NCI-H460 (cell line): ENCODE measurements around the gene LAIR2. TPM values are rescaled to one million over a fixed set of nuclear protein-coding genes. Genes with fewer than 3 reads are reported as not detected.

Source experiments
- DNase-seq: peaks from one replicate; pipeline ENCODE4 v3.0.0-alpha.2; 2016; ENCODE audit warnings: low read depth; ENCODE audit errors: extremely low read depth
- small RNA-seq, 2 experiments: library from RNA; depleted of rRNA; stranded (forward); fragments of <200 nt; gene quantifications; one replicate each; pipeline ENCODE3, GENCODE V24; 2014
- total RNA-seq: library from RNA; depleted of rRNA; stranded (reverse); fragments of >200 nt; shearing (Covaris generic); gene quantifications from 2 replicates; pipeline ENCODE4 v1.2.3, GENCODE V29; 2014; rRNA removed

Gene LAIR2
- total RNA-seq, 1 experiment from 2014 or later: not detected

- no peak for DNase-seq
Observed at GRCh38 chr19:54530866-54531265, 28.2 kb downstream of the LAIR2 start.

- no peak for DNase-seq
Observed at GRCh38 chr19:54532528-54532927, 29.9 kb downstream of the LAIR2 start.

GRCh38 chr19:54533476-54533875 is 30.8 kb downstream of the LAIR2 start:
- no peak for DNase-seq

- no peak for DNase-seq
Observed at GRCh38 chr19:54534156-54534555, 31.5 kb downstream of the LAIR2 start.

GRCh38 chr19:54535601-54536000 is 33.0 kb downstream of the LAIR2 start:
- no peak for DNase-seq

GRCh38 chr19:54536956-54537355 is 34.3 kb downstream of the LAIR2 start:
- no peak for DNase-seq

GRCh38 chr19:54541712-54542111 is 39.1 kb downstream of the LAIR2 start:
- DNase-seq: no peak

GRCh38 chr19:54548806-54549205 is 46.2 kb downstream of the LAIR2 start:
- DNase-seq: no peak

- DNase-seq: no peak
Observed at GRCh38 chr19:54549224-54549623, 46.6 kb downstream of the LAIR2 start.

- DNase-seq: no peak
Observed at GRCh38 chr19:54551293-54551692, 48.7 kb downstream of the LAIR2 start.

GRCh38 chr19:54551950-54552912 is 49.6 kb downstream of the LAIR2 start:
- DNase-seq: no peak

- DNase-seq: no peak
Observed at GRCh38 chr19:54552913-54553310, 50.3 kb downstream of the LAIR2 start.

GRCh38 chr19:54554006-54554405 is 51.4 kb downstream of the LAIR2 start:
- no peak for DNase-seq

- DNase-seq: no peak
Observed at GRCh38 chr19:54554896-54555295, 52.3 kb downstream of the LAIR2 start.

GRCh38 chr19:54556194-54556593 is 53.6 kb downstream of the LAIR2 start:
- no peak for DNase-seq

GRCh38 chr19:54558339-54558738 is 55.7 kb downstream of the LAIR2 start:
- DNase-seq: no peak

Small RNA genes lying within 50 kb of the gene (small RNA-seq; reads per million reads assigned to genes)
- gene AC245036.2: 0 reads per million in 2 experiments

Other genes starting within 250 kb of the LAIR2 start
- gene LILRB5, start 245.6 kb upstream of the LAIR2 start, total RNA-seq: not detected in 2 replicates
- not detected in 2 replicates for gene LILRB2, start 221.7 kb upstream of the LAIR2 start, total RNA-seq
- not detected in 2 replicates for gene LILRA5, start 189.7 kb upstream of the LAIR2 start, total RNA-seq
- not detected in 2 replicates for gene LILRA4, start 163.7 kb upstream of the LAIR2 start, total RNA-seq
- not detected in 2 replicates for gene LAIR1, start 137.9 kb upstream of the LAIR2 start, total RNA-seq
- not detected in 2 replicates for gene TTYH1, start 87.4 kb upstream of the LAIR2 start, total RNA-seq
- 30.4 and 32.9 TPM in 2 replicates for gene LENG8, start 53.6 kb upstream of the LAIR2 start, total RNA-seq
- gene LENG9, start 39.1 kb upstream of the LAIR2 start, total RNA-seq: 6.2 and 8.2 TPM in 2 replicates
- gene CDC42EP5, start 29.5 kb upstream of the LAIR2 start, total RNA-seq: 0.17 TPM in 1 of 2 replicates, not detected in the other
- gene LILRA2, start 71.0 kb downstream of the LAIR2 start, total RNA-seq: not detected in 2 replicates
- gene LILRA1, start 90.8 kb downstream of the LAIR2 start, total RNA-seq: not detected in 2 replicates
- not detected in 2 replicates for gene LILRB1, start 127.7 kb downstream of the LAIR2 start, total RNA-seq
- not detected in 2 replicates for gene LILRB4, start 160.2 kb downstream of the LAIR2 start, total RNA-seq
- gene KIR3DL3, start 221.6 kb downstream of the LAIR2 start, total RNA-seq: not detected in 2 replicates
- gene KIR2DL3, start 235.7 kb downstream of the LAIR2 start, total RNA-seq: not detected in 2 replicates